Endodermal cell (in vitro differentiated cells): Measurements from ENCODE around the gene CALM3. TPM values are rescaled to one million over a fixed set of nuclear protein-coding genes. Genes with fewer than 3 reads are reported as not detected.

Experiments used
- DNase-seq: peaks from one replicate; pipeline ENCODE4 v3.0.0-alpha.2; 2017
- H3K27ac ChIP-seq: 2 replicates; pipeline ENCODE4 v1.5.1; 2013; ENCODE audit warnings: mild to moderate bottlenecking, low read depth, low read length, moderate library complexity
- H3K27me3 ChIP-seq: 2 replicates; pipeline ENCODE4 v1.6.1; 2013; ENCODE audit warnings: mild to moderate bottlenecking, low read length, moderate library complexity; ENCODE audit not compliant: insufficient read depth, control insufficient read depth, poor library complexity, severe bottlenecking
- H3K36me3 ChIP-seq: 2 replicates; pipeline ENCODE4 v1.7.0; 2013; ENCODE audit warnings: mild to moderate bottlenecking, low read length, moderate library complexity; ENCODE audit not compliant: control insufficient read depth, insufficient read depth
- H3K4me1 ChIP-seq: one replicate; pipeline ENCODE4 v1.7.0; 2013; ENCODE audit warnings: low read length; ENCODE audit not compliant: control insufficient read depth, insufficient read depth
- H3K4me3 ChIP-seq: 2 replicates; pipeline ENCODE4 v1.5.1; 2013; ENCODE audit warnings: mild to moderate bottlenecking, low read length, moderate library complexity
- H3K9ac ChIP-seq: 2 replicates; pipeline ENCODE4 v1.6.1; 2013; ENCODE audit warnings: mild to moderate bottlenecking, low read length, moderate library complexity; ENCODE audit not compliant: poor library complexity, severe bottlenecking; ENCODE audit errors: extremely low read depth
- H3K9me3 ChIP-seq: 2 replicates; pipeline ENCODE4 v1.6.1; 2013; ENCODE audit warnings: mild to moderate bottlenecking, low read length, moderate library complexity; ENCODE audit not compliant: control insufficient read depth
- H3K27ac Mint-ChIP-seq: 2 replicates; pipeline ENCODE4 v1.8.0; 2020; ENCODE audit warnings: mixed read lengths
- H3K27me3 Mint-ChIP-seq: 2 replicates; pipeline ENCODE4 v1.8.0; 2021; ENCODE audit warnings: mild to moderate bottlenecking, mixed read lengths; ENCODE audit not compliant: insufficient read depth
- H3K36me3 Mint-ChIP-seq: 2 replicates; pipeline ENCODE4 v1.8.0; 2020; ENCODE audit warnings: low read depth, mixed read lengths
- H3K4me1 Mint-ChIP-seq: 2 replicates; pipeline ENCODE4 v1.8.0; 2020; ENCODE audit warnings: mixed read lengths
- H3K4me3 Mint-ChIP-seq: 2 replicates; pipeline ENCODE4 v1.8.0; 2020; ENCODE audit warnings: mild to moderate bottlenecking, moderate library complexity, mixed read lengths
- H3K9me3 Mint-ChIP-seq: 2 replicates; pipeline ENCODE4 v1.8.0; 2020; ENCODE audit warnings: mild to moderate bottlenecking, mixed read lengths
- CTCF ChIP-seq: fragments of 200-600 bp; sonication (generic); conservative IDR thresholded peaks from 2 replicates; pipeline ENCODE4 v1.5.0; 2021; ENCODE audit warnings: antibody characterized with exemption, mild to moderate bottlenecking
- WGBS, 2 experiments: methylation state at CpG; one replicate each; pipeline versions ENCODE4 v1.1.5 to v1.1.7; 2013; ENCODE audit warnings: missing lambda C conversion rate in 2 of 2, mixed read lengths in 1 of 2; ENCODE audit not compliant: insufficient coverage in 1 of 2, insufficient read length in 1 of 2; 5-methylcytosine and 5-hydroxymethylcytosine counted together
- total RNA-seq, 2 donors: library from RNA; stranded (reverse); fragmentation: NEBNext Ultra II Directional in 1 of 2; extraction: Animal tissue kit (Norgen Biotek cat#: 25700) in 1 of 2; gene quantifications; 2 replicates in 1 of 2; 3 replicates in 1 of 2; pipeline ENCODE4 v1.2.1, GENCODE V29; 2021

CALM3 gene
- total RNA-seq, 2 donors from 2014 or later, result 564 to 573 TPM

- peak overlapping the region; percentile 14 for H3K27ac Mint-ChIP-seq
- no peaks in the 10 kb centered on the region for H3K27me3 Mint-ChIP-seq
- Histone ChIP-seq H3K27me3 (no peaks in the 10 kb centered on the region), H3K36me3 (peaks cover 43% of the 10 kb centered on the region), H3K4me3 (no peak overlapping the region), H3K9me3 (no peaks in the 10 kb centered on the region), H3K9ac (no peak overlapping the region), H3K27ac (no peak overlapping the region), H3K4me1 (no peaks in the 10 kb centered on the region)
- no peak for TF ChIP-seq CTCF
- H3K9me3 Mint-ChIP-seq, result no peaks in the 10 kb centered on the region
- no peak overlapping the region for H3K4me3 Mint-ChIP-seq
- no peaks in the 10 kb centered on the region for H3K4me1 Mint-ChIP-seq
- no peak for DNase-seq
- H3K36me3 Mint-ChIP-seq, result peaks cover 51% of the 10 kb centered on the region
- WGBS, 2 experiments, result 90% methylated on average over 4 of the region's 5 CpGs; no CpG with 5 or more reads in 1 of the 2 experiments
Measured at GRCh38 chr19:46610413-46610775, 9.3 kb downstream of the CALM3 start.

GRCh38 chr19:46610851-46611770, 10.0 kb downstream of the CALM3 start:
- Mint-ChIP-seq H3K27ac (peak overlapping the region; percentile 14), H3K36me3 (peaks cover 46% of the 10 kb centered on the region), H3K4me1 (no peaks in the 10 kb centered on the region), H3K9me3 (no peaks in the 10 kb centered on the region), H3K4me3 (no peak overlapping the region), H3K27me3 (no peaks in the 10 kb centered on the region)
- no peak for TF ChIP-seq CTCF
- Histone ChIP-seq H3K27me3 (no peaks in the 10 kb centered on the region), H3K9me3 (no peaks in the 10 kb centered on the region), H3K27ac (no peak overlapping the region), H3K9ac (no peak overlapping the region), H3K4me3 (no peak overlapping the region), H3K4me1 (no peaks in the 10 kb centered on the region), H3K36me3 (peaks cover 36% of the 10 kb centered on the region)
- WGBS, 2 experiments, result 90 to 96% methylated on average over 15 to 17 of the region's 17 CpGs
- DNase-seq, result no peak

GRCh38 chr19:46611776-46612175, 10.6 kb downstream of the CALM3 start:
- Mint-ChIP-seq H3K4me3 (no peak overlapping the region), H3K27ac (no peak overlapping the region)
- WGBS, 2 experiments, result 93 to 95% methylated on average over 5 to 6 of the region's 6 CpGs

More at GRCh38 chr19:46611776-46612175, 10.6 kb downstream of the CALM3 start:
- no peaks in the 10 kb centered on the region for H3K9me3 Mint-ChIP-seq
- DNase-seq, result peak; percentile 37
- Histone ChIP-seq H3K9me3 (no peaks in the 10 kb centered on the region), H3K27ac (no peak overlapping the region), H3K36me3 (peaks cover 29% of the 10 kb centered on the region), H3K9ac (no peak overlapping the region), H3K4me1 (no peaks in the 10 kb centered on the region), H3K27me3 (no peaks in the 10 kb centered on the region), H3K4me3 (no peak overlapping the region)
- H3K27me3 Mint-ChIP-seq, result no peaks in the 10 kb centered on the region
- no peaks in the 10 kb centered on the region for H3K4me1 Mint-ChIP-seq
- peaks cover 39% of the 10 kb centered on the region for H3K36me3 Mint-ChIP-seq
- no peak for TF ChIP-seq CTCF
